ENCODE data around the gene GNPTG. TPM values are rescaled to one million over a fixed set of nuclear protein-coding genes. Genes with fewer than 3 reads are reported as not detected.

Gene GNPTG
- total RNA-seq, 2 donors from 2014 or later, result 39.2 to 48.0 TPM

GRCh38 chr16:1350691-1351090 lies 1.0 kb upstream of the GNPTG start:
- H3K27ac Mint-ChIP-seq, result peak overlapping the region; percentile 75
- no peaks in the 10 kb centered on the region for H3K9me3 ChIP-seq (ENCODE audit: control insufficient read depth, low read length, poor library complexity, severe bottlenecking)
- no peak for ATAC-seq
- no peaks in the 10 kb centered on the region for H3K27me3 Mint-ChIP-seq
- DNase-seq, result no peak
- no peaks in the 10 kb centered on the region for H3K36me3 Mint-ChIP-seq (ENCODE audit: low read depth)
- H3K4me3 Mint-ChIP-seq, result peak overlapping the region; percentile 87
- peaks cover 30% of the 10 kb centered on the region for H3K4me1 Mint-ChIP-seq

- H3K4me3 Mint-ChIP-seq, result peak overlapping the region; percentile 87
- peak; percentile 15 for ATAC-seq
Measured at GRCh38 chr16:1351215-1351581, 533 bp upstream of the GNPTG start.

GRCh38 chr16:1354815-1355540 lies 3.2 kb downstream of the GNPTG start:
- no peaks in the 10 kb centered on the region for H3K9me3 ChIP-seq (ENCODE audit: control insufficient read depth, low read length, poor library complexity, severe bottlenecking)
- H3K36me3 Mint-ChIP-seq (ENCODE audit: low read depth), result no peaks in the 10 kb centered on the region
- H3K4me1 Mint-ChIP-seq, result peaks cover 34% of the 10 kb centered on the region
- peak overlapping the region; percentile 57 for H3K27ac Mint-ChIP-seq
- ATAC-seq (no peak), DNase-seq (no peak)
- no peak overlapping the region for H3K4me3 Mint-ChIP-seq
- H3K27me3 Mint-ChIP-seq, result no peaks in the 10 kb centered on the region

More at GRCh38 chr16:1351215-1351581, 533 bp upstream of the GNPTG start:
- H3K4me1 Mint-ChIP-seq, result peaks cover 34% of the 10 kb centered on the region
- H3K27me3 Mint-ChIP-seq, result no peaks in the 10 kb centered on the region
- no peaks in the 10 kb centered on the region for H3K36me3 Mint-ChIP-seq (ENCODE audit: low read depth)
- no peaks in the 10 kb centered on the region for H3K9me3 ChIP-seq (ENCODE audit: control insufficient read depth, low read length, poor library complexity, severe bottlenecking)
- no peak for DNase-seq
- H3K27ac Mint-ChIP-seq, result peak overlapping the region; percentile 75

GRCh38 chr16:1355591-1355990 lies 3.9 kb downstream of the GNPTG start:
- Mint-ChIP-seq H3K27ac (no peak overlapping the region), H3K4me3 (no peak overlapping the region), H3K4me1 (peaks cover 29% of the 10 kb centered on the region), H3K36me3 (ENCODE audit: low read depth) (no peaks in the 10 kb centered on the region), H3K27me3 (no peaks in the 10 kb centered on the region)
- H3K9me3 ChIP-seq (ENCODE audit: control insufficient read depth, low read length, poor library complexity, severe bottlenecking), result no peaks in the 10 kb centered on the region
- no peak for ATAC-seq
- no peak for DNase-seq

GRCh38 chr16:1356061-1356900 lies 4.5 kb downstream of the GNPTG start:
- Mint-ChIP-seq H3K36me3 (ENCODE audit: low read depth) (no peaks in the 10 kb centered on the region), H3K4me3 (no peak overlapping the region), H3K27ac (no peak overlapping the region), H3K27me3 (no peaks in the 10 kb centered on the region), H3K4me1 (peaks cover 28% of the 10 kb centered on the region)
- no peaks in the 10 kb centered on the region for H3K9me3 ChIP-seq (ENCODE audit: control insufficient read depth, low read length, poor library complexity, severe bottlenecking)
- DNase-seq (no peak), ATAC-seq (no peak)

GRCh38 chr16:1357906-1358566 lies 6.3 kb downstream of the GNPTG start:
- Mint-ChIP-seq H3K27ac (no peak overlapping the region), H3K36me3 (ENCODE audit: low read depth) (no peaks in the 10 kb centered on the region), H3K4me1 (peaks cover 17% of the 10 kb centered on the region)

GRCh38 chr16:1361685-1362360 lies 10.1 kb downstream of the GNPTG start:
- no peaks in the 10 kb centered on the region for H3K36me3 Mint-ChIP-seq (ENCODE audit: low read depth)
- no peak for ATAC-seq
- H3K27me3 Mint-ChIP-seq, result no peaks in the 10 kb centered on the region
- peaks cover 9% of the 10 kb centered on the region for H3K4me1 Mint-ChIP-seq
- no peak for DNase-seq
- no peak overlapping the region for H3K27ac Mint-ChIP-seq
- no peaks in the 10 kb centered on the region for H3K9me3 ChIP-seq (ENCODE audit: control insufficient read depth, low read length, poor library complexity, severe bottlenecking)
- H3K4me3 Mint-ChIP-seq, result no peak overlapping the region

More at GRCh38 chr16:1357906-1358566, 6.3 kb downstream of the GNPTG start:
- no peaks in the 10 kb centered on the region for H3K9me3 ChIP-seq (ENCODE audit: control insufficient read depth, low read length, poor library complexity, severe bottlenecking)
- DNase-seq (no peak), ATAC-seq (no peak)
- H3K4me3 Mint-ChIP-seq, result no peak overlapping the region
- H3K27me3 Mint-ChIP-seq, result no peaks in the 10 kb centered on the region

GRCh38 chr16:1362807-1363206 lies 11.1 kb downstream of the GNPTG start:
- H3K9me3 ChIP-seq (ENCODE audit: control insufficient read depth, low read length, poor library complexity, severe bottlenecking), result no peaks in the 10 kb centered on the region
- ATAC-seq, result no peak
- H3K36me3 Mint-ChIP-seq (ENCODE audit: low read depth), result no peaks in the 10 kb centered on the region

GRCh38 chr16:1363501-1364041 lies 11.8 kb downstream of the GNPTG start:
- DNase-seq, result peak; percentile 41 to 69 (median 51)
- Mint-ChIP-seq H3K4me1 (peaks cover 7% of the 10 kb centered on the region), H3K36me3 (ENCODE audit: low read depth) (no peaks in the 10 kb centered on the region), H3K27ac (no peak overlapping the region), H3K27me3 (no peaks in the 10 kb centered on the region), H3K4me3 (peak overlapping the region; percentile 57)
- no peaks in the 10 kb centered on the region for H3K9me3 ChIP-seq (ENCODE audit: control insufficient read depth, low read length, poor library complexity, severe bottlenecking)
- peak; percentile 97 for ATAC-seq

More at GRCh38 chr16:1362807-1363206, 11.1 kb downstream of the GNPTG start:
- no peak overlapping the region for H3K27ac Mint-ChIP-seq
- H3K4me1 Mint-ChIP-seq, result peaks cover 9% of the 10 kb centered on the region
- H3K4me3 Mint-ChIP-seq, result no peak overlapping the region
- no peaks in the 10 kb centered on the region for H3K27me3 Mint-ChIP-seq
- no peak for DNase-seq

- H3K4me1 Mint-ChIP-seq, result peaks cover 7% of the 10 kb centered on the region
- H3K36me3 Mint-ChIP-seq (ENCODE audit: low read depth), result no peaks in the 10 kb centered on the region
- H3K27me3 Mint-ChIP-seq, result no peaks in the 10 kb centered on the region
- no peaks in the 10 kb centered on the region for H3K9me3 ChIP-seq (ENCODE audit: control insufficient read depth, low read length, poor library complexity, severe bottlenecking)
- DNase-seq (no peak), ATAC-seq (no peak)
- no peak overlapping the region for H3K27ac Mint-ChIP-seq
- H3K4me3 Mint-ChIP-seq, result no peak overlapping the region
Measured at GRCh38 chr16:1364510-1364909, 12.8 kb downstream of the GNPTG start.

- ATAC-seq (no peak), DNase-seq (no peak)
- no peaks in the 10 kb centered on the region for H3K27me3 Mint-ChIP-seq
- H3K4me3 Mint-ChIP-seq, result peak overlapping the region; percentile 39
- peaks cover 7% of the 10 kb centered on the region for H3K4me1 Mint-ChIP-seq
- H3K36me3 Mint-ChIP-seq (ENCODE audit: low read depth), result no peaks in the 10 kb centered on the region
- H3K27ac Mint-ChIP-seq, result no peak overlapping the region
- H3K9me3 ChIP-seq (ENCODE audit: control insufficient read depth, low read length, poor library complexity, severe bottlenecking), result no peaks in the 10 kb centered on the region
Measured at GRCh38 chr16:1366060-1366711, 14.5 kb downstream of the GNPTG start.

- H3K9me3 ChIP-seq (ENCODE audit: control insufficient read depth, low read length, poor library complexity, severe bottlenecking), result no peaks in the 10 kb centered on the region
- Mint-ChIP-seq H3K27ac (no peak overlapping the region), H3K27me3 (no peaks in the 10 kb centered on the region), H3K36me3 (ENCODE audit: low read depth) (no peaks in the 10 kb centered on the region), H3K4me1 (peaks cover 7% of the 10 kb centered on the region), H3K4me3 (peak overlapping the region; percentile 39)
- ATAC-seq (no peak), DNase-seq (no peak)
Measured at GRCh38 chr16:1366712-1367299, 15.1 kb downstream of the GNPTG start.
